Uterus (tissue), 2 donors: Measurements from ENCODE around the gene ZNF136.

Experiments used
- POLR2A ChIP-seq, 2 donors: fragments of 450-650 bp; IDR thresholded peaks; one replicate each; pipeline ENCODE4 v1.6.1; 2016; ENCODE audit warnings: antibody characterized with exemption in 2 of 2, mild to moderate bottlenecking in 1 of 2, moderate library complexity in 1 of 2
- TF ChIP-seq, protein P1 (sequence below), 4 experiments: fragments of 200-600 bp in 2 of 4; fragments of 450-650 bp in 2 of 4; sonication (generic) in 2 of 4; IDR thresholded peaks; one replicate each; pipeline ENCODE4 v1.5.1; 2016 to 2019; ENCODE audit warnings: antibody characterized with exemption in 4 of 4, mild to moderate bottlenecking in 2 of 4, moderate library complexity in 1 of 4

DNA sequence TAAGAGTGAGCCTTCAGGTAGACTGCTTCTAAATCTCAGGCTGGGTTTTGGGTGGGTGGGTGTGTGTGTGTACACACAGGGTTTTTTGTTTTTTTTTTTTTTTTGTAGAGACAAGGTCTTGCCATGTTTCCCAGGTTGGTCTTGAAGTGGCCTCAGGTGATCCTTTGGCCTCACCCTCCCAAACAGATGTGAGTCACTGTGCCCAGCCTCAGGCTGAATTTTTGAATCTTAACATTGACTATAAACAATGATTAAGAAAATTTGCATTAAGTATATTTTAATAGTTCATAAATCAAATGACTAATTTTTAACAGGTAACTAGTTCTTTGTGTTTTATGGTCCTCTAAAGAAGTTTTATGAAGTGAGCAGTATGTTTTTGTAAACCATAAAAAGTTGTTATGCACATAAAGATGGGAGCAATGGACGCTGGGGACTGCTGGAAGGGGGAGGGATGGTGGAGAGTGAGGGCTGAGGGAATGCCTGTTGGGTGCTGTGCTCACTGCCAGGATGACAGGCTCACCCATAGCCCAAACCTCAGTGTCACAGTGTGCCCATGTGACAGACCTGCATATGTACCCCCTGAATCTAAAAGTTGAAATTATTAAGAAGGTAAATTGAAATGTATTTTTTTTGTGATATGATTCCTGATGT lies 60.2 kb downstream of the ZNF136 start:
- TF ChIP-seq, protein P1, sequence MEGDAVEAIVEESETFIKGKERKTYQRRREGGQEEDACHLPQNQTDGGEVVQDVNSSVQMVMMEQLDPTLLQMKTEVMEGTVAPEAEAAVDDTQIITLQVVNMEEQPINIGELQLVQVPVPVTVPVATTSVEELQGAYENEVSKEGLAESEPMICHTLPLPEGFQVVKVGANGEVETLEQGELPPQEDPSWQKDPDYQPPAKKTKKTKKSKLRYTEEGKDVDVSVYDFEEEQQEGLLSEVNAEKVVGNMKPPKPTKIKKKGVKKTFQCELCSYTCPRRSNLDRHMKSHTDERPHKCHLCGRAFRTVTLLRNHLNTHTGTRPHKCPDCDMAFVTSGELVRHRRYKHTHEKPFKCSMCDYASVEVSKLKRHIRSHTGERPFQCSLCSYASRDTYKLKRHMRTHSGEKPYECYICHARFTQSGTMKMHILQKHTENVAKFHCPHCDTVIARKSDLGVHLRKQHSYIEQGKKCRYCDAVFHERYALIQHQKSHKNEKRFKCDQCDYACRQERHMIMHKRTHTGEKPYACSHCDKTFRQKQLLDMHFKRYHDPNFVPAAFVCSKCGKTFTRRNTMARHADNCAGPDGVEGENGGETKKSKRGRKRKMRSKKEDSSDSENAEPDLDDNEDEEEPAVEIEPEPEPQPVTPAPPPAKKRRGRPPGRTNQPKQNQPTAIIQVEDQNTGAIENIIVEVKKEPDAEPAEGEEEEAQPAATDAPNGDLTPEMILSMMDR (IDR thresholded peaks at IDR 0.05): no peak
- TF ChIP-seq POLR2A (IDR thresholded peaks at IDR 0.05): no peak
